HG03432 (cell line): ENCODE measurements around the gene CENPV.
A peak's percentile ranks its signal among the peaks of the same experiment; 100 is the strongest.

Source experiments
- ATAC-seq: cut with Tn5 transposase; IDR thresholded peaks from one replicate; pipeline ENCODE4 v1.9.1; 2021; ENCODE audit warnings: mild to moderate bottlenecking, moderate library complexity; ENCODE audit not compliant: unreplicated experiment

Gene CENPV

GRCh38 chr17:16363749-16364536 lies 10.7 kb upstream of the CENPV start:
- peak; percentile 76 for ATAC-seq

GRCh38 chr17:16361874-16362273 lies 8.6 kb upstream of the CENPV start:
- ATAC-seq: no peak

- ATAC-seq: no peak
Measured at GRCh38 chr17:16358394-16358793, 5.1 kb upstream of the CENPV start.

- ATAC-seq: no peak
Measured at GRCh38 chr17:16354585-16354984, 1.3 kb upstream of the CENPV start.

GRCh38 chr17:16352667-16353316 lies 477 bp downstream of the CENPV start:
- ATAC-seq: peak; percentile 50

- no peak for ATAC-seq
Measured at GRCh38 chr17:16352303-16352666, 984 bp downstream of the CENPV start.

GRCh38 chr17:16351831-16352230 lies 1.4 kb downstream of the CENPV start:
- ATAC-seq: no peak

- ATAC-seq: no peak
Measured at GRCh38 chr17:16349431-16349830, 3.8 kb downstream of the CENPV start.

GRCh38 chr17:16348586-16348985 lies 4.7 kb downstream of the CENPV start:
- no peak for ATAC-seq

- no peak for ATAC-seq
Measured at GRCh38 chr17:16346721-16347271, 6.5 kb downstream of the CENPV start.

- no peak for ATAC-seq
Measured at GRCh38 chr17:16345565-16345964, 7.7 kb downstream of the CENPV start.

- no peak for ATAC-seq
Measured at GRCh38 chr17:16343569-16343968, 9.7 kb downstream of the CENPV start.

GRCh38 chr17:16342979-16343378 lies 10.3 kb downstream of the CENPV start:
- no peak for ATAC-seq

GRCh38 chr17:16339959-16340358 lies 13.3 kb downstream of the CENPV start:
- ATAC-seq: no peak

GRCh38 chr17:16339402-16339801 lies 13.9 kb downstream of the CENPV start:
- no peak for ATAC-seq

- no peak for ATAC-seq
Measured at GRCh38 chr17:16338391-16338790, 14.9 kb downstream of the CENPV start.

- peak; percentile 67 for ATAC-seq
Measured at GRCh38 chr17:16329519-16330271, 23.6 kb downstream of the CENPV start.

GRCh38 chr17:16328997-16329396 lies 24.3 kb downstream of the CENPV start:
- ATAC-seq: no peak

- ATAC-seq: no peak
Measured at GRCh38 chr17:16327018-16327417, 26.3 kb downstream of the CENPV start.

GRCh38 chr17:16325964-16326363 lies 27.3 kb downstream of the CENPV start:
- no peak for ATAC-seq

GRCh38 chr17:16322636-16323035 lies 30.6 kb downstream of the CENPV start:
- ATAC-seq: no peak

- no peak for ATAC-seq
Measured at GRCh38 chr17:16319969-16320368, 33.3 kb downstream of the CENPV start.
